Coronary artery (tissue), 2 donors: ENCODE measurements around the gene LAMP2.
A peak's percentile ranks its signal among the peaks of the same experiment; 100 is the strongest.
"Not testable (repeated sequence)": the region's sequence is repeated elsewhere in the genome, so short reads cannot be mapped to it uniquely, and the experiment has no call there.

Experiments used
- DNase-seq: peaks from one replicate; pipeline ENCODE4 v3.0.0-alpha.2; 2017; ENCODE audit warnings: low spot score
- H3K27ac ChIP-seq, 2 donors: fragments of 200-600 bp; sonication (generic); one replicate each; pipeline ENCODE4 v1.5.1; 2016 to 2019
- H3K4me3 ChIP-seq: fragments of 200-600 bp; sonication (generic); 2 replicates; pipeline ENCODE4 v1.5.1; 2016; ENCODE audit warnings: mild to moderate bottlenecking, moderate library complexity
- CTCF ChIP-seq: fragments of 200-600 bp; sonication (generic); IDR thresholded peaks from one replicate; pipeline ENCODE4 v1.5.1; 2019; ENCODE audit warnings: antibody characterized with exemption

Gene LAMP2

GRCh38 chrX:120486786-120487185 is 17.7 kb upstream of the LAMP2 start:
- no peak for TF ChIP-seq CTCF
- H3K4me3 ChIP-seq = no peak overlapping the region
- H3K27ac ChIP-seq = no peak overlapping the region
- no peak for DNase-seq

GRCh38 chrX:120485638-120486520 is 16.8 kb upstream of the LAMP2 start:
- peak overlapping the region; percentile 67 for H3K4me3 ChIP-seq
- peak overlapping the region; percentile 63 to 89 for H3K27ac ChIP-seq
- peak; percentile 77 for DNase-seq
- TF ChIP-seq CTCF = no peak

GRCh38 chrX:120485315-120485637 is 16.2 kb upstream of the LAMP2 start:
- TF ChIP-seq CTCF = no peak
- no peak for DNase-seq
- Histone ChIP-seq H3K4me3 (peak overlapping the region; percentile 67), H3K27ac (peak overlapping the region; percentile 63 to 89)

GRCh38 chrX:120477453-120477852 is 8.4 kb upstream of the LAMP2 start:
- no peak for TF ChIP-seq CTCF
- no peak overlapping the region for H3K4me3 ChIP-seq
- no peak overlapping the region for H3K27ac ChIP-seq
- DNase-seq = no peak

GRCh38 chrX:120476714-120477113 is 7.6 kb upstream of the LAMP2 start:
- DNase-seq = no peak
- no peak for TF ChIP-seq CTCF

GRCh38 chrX:120475447-120475846 is 6.4 kb upstream of the LAMP2 start:
- not testable (repeated sequence) for H3K27ac ChIP-seq, DNase-seq, H3K4me3 ChIP-seq

More at GRCh38 chrX:120476714-120477113, 7.6 kb upstream of the LAMP2 start:
- Histone ChIP-seq H3K27ac (no peak overlapping the region), H3K4me3 (no peak overlapping the region)

GRCh38 chrX:120474085-120474484 is 5.0 kb upstream of the LAMP2 start:
- no peak overlapping the region for H3K27ac ChIP-seq
- TF ChIP-seq CTCF = no peak
- no peak for DNase-seq
- no peak overlapping the region for H3K4me3 ChIP-seq

GRCh38 chrX:120469657-120470056 is 561 bp upstream of the LAMP2 start:
- not testable (repeated sequence) for H3K27ac ChIP-seq, DNase-seq
- peak overlapping the region; percentile 73 for H3K4me3 ChIP-seq
